Measurements from ENCODE around the gene CYB5B. TPM values are rescaled to one million over a fixed set of nuclear protein-coding genes. Genes with fewer than 3 reads are reported as not detected.

Gene CYB5B
- polyA plus RNA-seq, 1 donor (not counting 4 experiments of a cell fraction or from before 2014, with no cell fraction given) = 287 TPM

- H3K79me2 ChIP-seq (ENCODE audit: control insufficient read depth, insufficient read depth, low read length) = no peaks in the 10 kb centered on the region
- peaks cover 0 to 6% of the 10 kb centered on the region in 2 experiments for H3K36me3 ChIP-seq (ENCODE audit: control insufficient read depth in 2 of 2, extremely low read depth in 1 of 2, insufficient read depth in 2 of 2, low read length in 2 of 2)
- DNase-seq (ENCODE audit: low read depth, low spot score) = no peak
- no peak overlapping the region for H3K9ac ChIP-seq (ENCODE audit: control insufficient read depth, extremely low read depth, insufficient read depth, low read length)
- TF ChIP-seq CTCF (optimal IDR thresholded peaks at IDR 0.05 in 1 of 3, IDR thresholded peaks at IDR 0.05 in 1 of 3, conservative IDR thresholded peaks at IDR 0.05 in 1 of 3; ENCODE audit: extremely low read depth in 1 of 3, insufficient read depth in 2 of 3, low read length in 3 of 3) (no peak), EZH2 (IDR thresholded peaks at IDR 0.05; ENCODE audit: low read length) (no peak)
- no peaks in the 10 kb centered on the region for H4K20me1 ChIP-seq (ENCODE audit: control insufficient read depth, extremely low read depth, insufficient read depth, low read length)
- no peaks in the 10 kb centered on the region for H3K9me3 ChIP-seq (ENCODE audit: control insufficient read depth, low read depth, low read length)
- no peak overlapping the region for H3K27ac ChIP-seq (ENCODE audit: control insufficient read depth, insufficient read depth, low read length)
- no peaks in the 10 kb centered on the region for H3K27me3 ChIP-seq (ENCODE audit: control insufficient read depth, extremely low read depth, insufficient read depth, low read length)
- no peaks in the 10 kb centered on the region for H3K4me1 ChIP-seq (ENCODE audit: control insufficient read depth, extremely low read depth, insufficient read depth, low read length)
- H2AFZ ChIP-seq (ENCODE audit: control insufficient read depth, low read length) = no peak overlapping the region
- no peaks in the 10 kb centered on the region for H3K9me1 ChIP-seq (ENCODE audit: control insufficient read depth, extremely low read depth, insufficient read depth, low read length)
- no peak overlapping the region for H3K4me2 ChIP-seq (ENCODE audit: control insufficient read depth, extremely low read depth, insufficient read depth, low read depth, low read length)
- dilution Hi-C loops (cut with MboI; ENCODE audit: extremely low pct_ligation_motif_present, low sequenced_read_pairs) = no loop called here
- no peak for FAIRE-seq
- H3K4me3 ChIP-seq (ENCODE audit: control insufficient read depth in 2 of 3, extremely low read depth in 1 of 3, insufficient read depth in 2 of 3, low read depth in 1 of 3, low read length in 3 of 3) = no peak overlapping the region
Observed at GRCh38 chr16:69471121-69471520, 46.7 kb downstream of the CYB5B start.

GRCh38 chr16:69474408-69474807, 50.0 kb downstream of the CYB5B start:
- H3K9me1 ChIP-seq (ENCODE audit: control insufficient read depth, extremely low read depth, insufficient read depth, low read length) = no peaks in the 10 kb centered on the region
- no peaks in the 10 kb centered on the region for H3K27me3 ChIP-seq (ENCODE audit: control insufficient read depth, extremely low read depth, insufficient read depth, low read length)
- peaks cover 14% of the 10 kb centered on the region for H3K4me1 ChIP-seq (ENCODE audit: control insufficient read depth, extremely low read depth, insufficient read depth, low read length)
- no peak overlapping the region for H3K27ac ChIP-seq (ENCODE audit: control insufficient read depth, insufficient read depth, low read length)
- no peak overlapping the region for H3K4me3 ChIP-seq (ENCODE audit: control insufficient read depth in 2 of 3, extremely low read depth in 1 of 3, insufficient read depth in 2 of 3, low read depth in 1 of 3, low read length in 3 of 3)
- H2AFZ ChIP-seq (ENCODE audit: control insufficient read depth, low read length) = no peak overlapping the region
- H3K9ac ChIP-seq (ENCODE audit: control insufficient read depth, extremely low read depth, insufficient read depth, low read length) = no peak overlapping the region
- no peaks in the 10 kb centered on the region for H4K20me1 ChIP-seq (ENCODE audit: control insufficient read depth, extremely low read depth, insufficient read depth, low read length)
- DNase-seq (ENCODE audit: low read depth, low spot score) = no peak
- peaks cover 6% of the 10 kb centered on the region for H3K9me3 ChIP-seq (ENCODE audit: control insufficient read depth, low read depth, low read length)
- no peak overlapping the region for H3K4me2 ChIP-seq (ENCODE audit: control insufficient read depth, extremely low read depth, insufficient read depth, low read depth, low read length)
- TF ChIP-seq CTCF (optimal IDR thresholded peaks at IDR 0.05 in 1 of 3, IDR thresholded peaks at IDR 0.05 in 1 of 3, conservative IDR thresholded peaks at IDR 0.05 in 1 of 3; ENCODE audit: extremely low read depth in 1 of 3, insufficient read depth in 2 of 3, low read length in 3 of 3) (no peak), EZH2 (IDR thresholded peaks at IDR 0.05; ENCODE audit: low read length) (no peak)
- no peaks in the 10 kb centered on the region for H3K79me2 ChIP-seq (ENCODE audit: control insufficient read depth, insufficient read depth, low read length)
- no peak for FAIRE-seq
- H3K36me3 ChIP-seq (ENCODE audit: control insufficient read depth in 2 of 2, extremely low read depth in 1 of 2, insufficient read depth in 2 of 2, low read length in 2 of 2) = no peaks in the 10 kb centered on the region
- dilution Hi-C loops (cut with MboI; ENCODE audit: extremely low pct_ligation_motif_present, low sequenced_read_pairs) = no loop called here
